GM19452 (cell line): ENCODE data around the gene SNX32.
"Not testable (repeated sequence)": the region's sequence is repeated elsewhere in the genome, so short reads cannot be mapped to it uniquely, and the experiment has no call there.

Experiments
- ATAC-seq: cut with Tn5 transposase; IDR thresholded peaks from one replicate; pipeline ENCODE4 v1.9.1; 2021; ENCODE audit not compliant: unreplicated experiment

Gene SNX32

DNA sequence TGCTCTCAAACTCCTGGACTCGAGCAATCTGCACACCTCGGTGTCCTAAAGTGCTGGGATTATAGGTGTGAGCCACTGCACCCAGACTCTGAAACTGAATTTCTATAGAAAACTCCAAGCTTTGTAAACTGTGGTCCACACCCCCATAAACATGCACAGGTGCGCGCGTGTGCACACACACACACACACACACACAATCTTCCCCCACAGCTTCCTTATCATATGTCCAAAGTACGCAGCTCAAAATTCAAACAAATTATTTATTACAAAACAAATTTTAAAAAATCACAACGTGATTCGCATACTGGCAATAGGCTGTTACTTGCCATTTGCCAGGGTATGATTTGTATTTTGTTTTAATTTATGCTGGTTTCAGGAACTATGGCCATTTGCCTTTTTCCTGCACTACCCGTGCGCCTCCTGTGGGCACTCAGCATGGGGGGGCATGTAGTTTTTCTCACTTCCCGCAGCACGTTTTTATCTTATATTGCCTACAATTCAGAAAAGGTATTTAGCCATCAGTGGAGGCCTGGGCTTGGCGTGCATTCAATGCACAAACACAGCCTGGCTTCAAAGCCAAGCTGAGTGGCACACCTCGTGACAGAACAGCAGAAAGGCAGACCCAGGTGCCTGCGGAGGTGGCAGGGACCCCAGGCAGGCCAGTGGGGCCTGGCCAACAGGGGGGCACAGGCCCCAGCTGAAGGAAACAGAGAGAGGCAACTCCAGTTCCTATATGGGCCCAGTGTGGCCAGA is 10.8 kb upstream of the SNX32 start:
- ATAC-seq, result no peak

- ATAC-seq, result no peak
Observed at GRCh38 chr11:65826984-65827735, 6.6 kb upstream of the SNX32 start.

DNA sequence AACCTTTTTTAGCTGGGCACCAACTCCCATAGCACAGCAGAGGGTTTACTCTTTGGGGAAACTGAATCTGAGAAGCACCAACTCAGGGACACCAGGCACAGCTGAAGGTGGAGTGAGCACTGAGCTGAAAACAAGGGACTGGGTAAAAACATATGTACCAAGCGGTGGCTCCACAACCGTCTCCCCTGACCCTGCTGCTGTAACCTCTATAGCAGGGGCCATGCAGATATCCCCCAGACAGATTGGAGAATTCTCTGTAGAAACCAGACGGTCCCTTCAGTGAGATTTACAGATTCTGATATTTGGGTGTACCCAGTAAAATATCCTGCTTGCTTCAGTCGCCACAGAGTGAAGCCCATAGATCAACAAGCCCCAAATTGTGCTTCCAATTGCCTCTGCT is 4.3 kb upstream of the SNX32 start:
- no peak for ATAC-seq

GRCh38 chr11:65832231-65832630 is 1.5 kb upstream of the SNX32 start:
- not testable (repeated sequence) for ATAC-seq

DNA sequence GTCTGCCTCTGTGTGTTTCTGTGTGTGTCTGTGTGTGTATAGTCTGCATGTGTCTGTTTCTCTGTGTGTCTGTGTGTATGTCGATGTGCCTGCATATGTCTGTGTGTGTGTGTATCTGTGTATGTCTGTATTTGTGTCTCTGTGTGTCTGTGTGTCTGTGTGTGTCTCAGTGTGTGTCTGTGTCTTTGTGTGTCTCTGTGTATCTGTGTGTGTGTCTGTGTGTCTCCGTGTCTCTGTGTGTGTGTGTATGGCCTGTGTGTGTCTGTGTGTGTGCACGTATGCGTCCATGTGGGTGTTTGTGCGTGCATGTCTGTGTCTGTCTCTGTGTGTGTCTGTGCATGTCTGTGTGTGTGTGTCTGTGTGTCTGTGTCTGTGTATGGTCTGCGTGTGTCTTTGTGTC is 439 bp downstream of the SNX32 start:
- no peak for ATAC-seq

GRCh38 chr11:65842144-65842543 is 8.4 kb downstream of the SNX32 start:
- ATAC-seq, result no peak

- no peak for ATAC-seq
Observed at GRCh38 chr11:65843811-65844210, 10.0 kb downstream of the SNX32 start.

DNA sequence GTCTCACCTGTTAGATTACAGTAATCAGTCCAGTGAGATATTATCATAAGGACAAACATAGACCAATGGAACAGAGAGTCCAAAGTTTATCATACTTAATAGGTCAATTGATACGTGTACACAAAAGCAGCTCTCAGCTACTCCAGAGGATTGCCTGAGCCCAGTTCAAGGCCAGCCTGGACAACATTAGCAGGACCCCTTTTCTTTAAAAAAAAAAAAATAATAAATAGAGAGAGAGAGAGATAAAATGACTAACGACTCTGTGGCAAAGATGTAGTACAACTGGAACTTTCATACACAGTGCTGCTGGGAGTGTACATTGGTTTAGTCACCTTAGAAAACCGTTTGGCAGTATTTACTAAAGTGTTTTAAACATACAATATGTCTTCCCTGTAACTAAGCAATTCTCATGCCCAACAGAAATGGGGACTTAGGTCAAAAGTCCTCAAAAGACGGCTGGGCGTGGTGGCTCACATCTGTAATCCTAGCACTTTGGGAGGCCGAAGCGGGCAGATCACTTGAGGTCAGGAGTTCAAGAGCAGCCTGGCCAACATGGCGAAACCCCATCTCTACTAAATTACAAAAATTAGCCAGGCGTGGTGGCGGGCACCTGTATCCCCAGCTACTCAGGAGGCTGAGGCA is 10.6 kb downstream of the SNX32 start:
- ATAC-seq, result no peak

GRCh38 chr11:65847746-65848145 is 14.0 kb downstream of the SNX32 start:
- no peak for ATAC-seq

GRCh38 chr11:65848693-65849092 is 14.9 kb downstream of the SNX32 start:
- not testable (repeated sequence) for ATAC-seq

GRCh38 chr11:65849366-65849765 is 15.6 kb downstream of the SNX32 start:
- no peak for ATAC-seq

DNA sequence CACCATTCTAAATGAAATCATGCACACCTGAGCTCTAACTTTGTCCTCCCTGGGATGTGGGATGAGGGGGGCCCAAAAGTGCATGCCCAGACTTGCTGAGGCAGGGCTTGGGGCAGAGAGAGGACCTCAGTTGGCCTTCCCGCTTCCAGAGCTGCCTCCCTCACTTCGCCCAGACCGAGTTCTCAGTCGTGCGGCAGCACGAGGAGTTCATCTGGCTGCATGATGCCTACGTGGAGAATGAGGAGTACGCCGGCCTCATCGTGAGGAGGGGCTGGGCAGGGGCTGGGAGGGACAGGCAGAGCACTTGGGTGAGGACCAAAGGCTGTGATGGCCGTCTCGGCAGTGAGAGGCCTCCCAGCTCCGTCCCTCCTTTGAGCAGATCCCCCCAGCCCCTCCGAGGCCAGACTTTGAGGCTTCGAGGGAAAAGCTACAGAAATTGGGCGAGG is 16.0 kb downstream of the SNX32 start:
- no peak for ATAC-seq

DNA sequence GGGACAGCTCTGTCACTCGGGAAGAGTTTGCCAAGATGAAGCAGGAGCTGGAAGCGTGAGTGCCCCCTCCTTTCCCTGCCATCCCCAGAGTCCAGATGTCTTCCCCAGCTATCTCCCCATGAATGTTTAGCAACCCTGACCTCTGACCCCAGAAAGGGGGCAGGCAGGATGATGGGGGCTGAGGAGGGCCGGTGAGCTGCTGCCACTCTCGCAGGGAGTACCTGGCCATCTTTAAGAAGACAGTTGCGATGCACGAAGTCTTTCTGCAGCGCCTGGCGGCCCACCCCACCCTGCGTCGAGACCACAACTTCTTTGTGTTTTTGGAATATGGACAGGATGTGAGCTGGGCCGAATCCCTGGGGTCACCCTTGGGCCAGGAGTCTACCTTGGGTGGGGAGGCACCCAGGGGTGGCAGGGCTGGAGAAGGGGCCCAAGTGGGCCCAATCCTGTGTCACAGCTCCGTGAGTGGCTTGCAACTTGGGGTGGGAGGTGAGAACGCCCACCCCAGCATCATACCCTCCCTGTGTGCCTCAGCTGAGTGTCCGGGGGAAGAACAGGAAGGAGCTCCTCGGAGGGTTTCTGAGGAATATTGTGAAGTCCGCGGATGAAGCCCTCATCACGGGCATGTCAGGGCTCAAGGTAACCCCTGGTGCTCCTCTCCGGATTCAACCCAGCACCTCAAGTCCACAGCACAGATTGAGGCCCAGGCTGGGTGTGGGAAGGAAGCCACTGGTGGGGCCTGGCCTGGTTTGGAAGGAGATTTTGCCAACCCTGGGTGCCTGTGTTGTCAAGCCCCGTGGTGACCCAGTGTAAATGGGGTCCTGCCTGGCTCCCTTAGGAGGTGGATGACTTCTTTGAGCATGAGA is 16.7 kb downstream of the SNX32 start:
- ATAC-seq, result no peak

DNA sequence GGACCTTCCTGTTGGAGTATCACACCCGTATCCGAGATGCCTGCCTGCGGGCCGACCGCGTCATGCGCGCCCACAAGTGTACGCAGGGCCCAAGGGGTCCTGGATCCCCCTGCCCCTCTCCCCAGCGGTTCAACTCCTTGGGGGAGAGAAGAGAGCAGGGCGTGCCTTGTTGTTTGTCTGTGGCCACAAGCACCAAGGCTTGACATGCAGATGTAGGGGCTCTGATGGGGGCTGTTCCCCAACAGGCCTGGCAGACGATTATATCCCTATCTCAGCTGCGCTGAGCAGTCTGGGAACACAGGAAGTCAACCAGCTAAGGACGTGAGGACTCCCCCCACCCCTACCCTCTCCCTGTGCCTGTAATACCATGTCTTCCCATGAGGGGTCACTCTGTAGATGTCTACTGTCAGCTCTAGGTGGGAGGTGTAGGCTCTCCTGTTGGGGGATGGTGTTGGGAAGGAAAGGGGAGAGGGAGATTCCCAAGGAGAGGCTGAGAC is 17.4 kb downstream of the SNX32 start:
- ATAC-seq, result no peak

- ATAC-seq, result no peak
Observed at GRCh38 chr11:65851811-65852507, 18.2 kb downstream of the SNX32 start.

DNA sequence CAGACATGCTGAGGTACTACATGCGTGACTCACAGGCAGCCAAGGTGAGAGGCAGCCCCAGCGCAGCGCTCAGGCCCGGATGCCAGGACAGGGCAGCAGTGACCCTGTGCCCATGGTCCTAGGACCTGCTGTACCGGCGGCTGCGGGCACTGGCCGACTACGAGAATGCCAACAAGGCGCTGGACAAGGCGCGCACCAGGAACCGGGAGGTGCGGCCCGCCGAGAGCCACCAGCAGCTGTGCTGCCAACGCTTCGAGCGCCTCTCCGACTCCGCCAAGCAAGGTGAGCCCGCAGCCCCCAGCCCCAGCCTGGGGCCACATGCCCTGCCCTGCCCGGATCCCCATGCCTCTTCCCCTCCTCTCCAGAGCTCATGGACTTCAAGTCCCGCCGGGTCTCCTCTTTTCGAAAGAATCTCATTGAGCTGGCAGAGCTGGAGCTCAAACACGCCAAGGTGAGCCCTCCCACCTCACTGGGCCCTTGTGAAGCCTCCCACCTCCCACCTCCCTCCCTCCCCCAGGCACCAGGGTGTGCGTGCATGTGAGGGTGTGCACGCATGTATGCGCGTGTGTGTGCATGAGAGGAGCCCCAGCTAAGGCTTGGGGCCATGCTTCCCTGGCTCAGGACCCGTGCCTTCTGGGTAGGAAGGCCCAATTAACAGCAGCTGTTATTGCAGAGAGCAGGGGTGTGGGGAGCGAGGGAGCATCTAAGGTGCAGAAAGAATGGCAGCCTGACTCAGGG is 18.9 kb downstream of the SNX32 start:
- ATAC-seq, result no peak

GRCh38 chr11:65853246-65853979 is 19.6 kb downstream of the SNX32 start:
- no peak for ATAC-seq

DNA sequence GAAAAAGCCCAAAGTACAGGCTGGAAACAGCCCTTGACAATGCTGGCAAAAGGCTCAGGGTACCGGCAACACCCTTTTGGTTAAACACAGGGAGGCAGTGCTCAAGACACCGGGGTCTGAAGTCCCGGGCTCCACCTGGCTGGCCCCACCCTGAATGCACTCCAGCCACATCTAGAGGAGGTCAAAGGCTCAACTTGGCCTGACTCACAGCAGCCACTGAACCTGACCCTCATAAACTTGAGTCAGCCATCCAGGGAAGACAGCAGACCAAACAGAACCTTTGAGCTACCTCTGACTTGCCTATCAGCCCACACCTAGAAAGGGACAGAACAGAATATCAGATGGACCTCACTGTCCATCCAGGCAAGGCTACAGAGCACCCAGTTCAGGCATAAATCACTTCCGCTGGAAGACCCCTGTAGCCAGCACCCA is 20.4 kb downstream of the SNX32 start:
- no peak for ATAC-seq
